Measurements from ENCODE around the gene ABTB2.
"Not testable (repeated sequence)": the region's sequence is repeated elsewhere in the genome, so short reads cannot be mapped to it uniquely, and the experiment has no call there.

The ABTB2 gene

DNA sequence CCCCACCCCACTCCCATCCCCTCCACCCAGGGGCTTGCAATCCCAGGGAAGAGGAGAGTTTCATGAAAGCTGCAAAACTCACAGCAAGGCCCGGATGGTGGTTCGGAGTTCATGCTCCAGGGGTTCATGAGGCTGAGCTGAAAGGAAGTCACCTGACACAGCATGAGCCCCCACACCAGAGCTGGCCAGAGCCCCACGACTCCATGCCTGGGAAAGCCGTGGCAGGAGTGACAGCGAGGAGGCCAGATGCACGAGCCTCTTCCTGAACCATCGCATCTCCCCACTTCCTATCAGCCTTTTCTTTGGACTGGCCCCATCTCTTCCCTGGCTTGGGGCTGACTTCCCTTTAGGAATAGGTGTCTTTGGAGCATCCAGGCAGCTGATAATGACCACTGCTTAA is 105.8 kb downstream of the ABTB2 start:
- H3K36me3 Mint-ChIP-seq (ENCODE audit: low read depth), result no peaks in the 10 kb centered on the region
- no peak for DNase-seq
- no peak overlapping the region for H3K27ac Mint-ChIP-seq
- no peak for ATAC-seq
- H3K4me1 Mint-ChIP-seq, result peaks cover 49% of the 10 kb centered on the region
- no peaks in the 10 kb centered on the region for H3K9me3 Mint-ChIP-seq
- H3K4me3 Mint-ChIP-seq, result no peak overlapping the region
- H3K27me3 Mint-ChIP-seq, result peaks cover 1% of the 10 kb centered on the region

DNA sequence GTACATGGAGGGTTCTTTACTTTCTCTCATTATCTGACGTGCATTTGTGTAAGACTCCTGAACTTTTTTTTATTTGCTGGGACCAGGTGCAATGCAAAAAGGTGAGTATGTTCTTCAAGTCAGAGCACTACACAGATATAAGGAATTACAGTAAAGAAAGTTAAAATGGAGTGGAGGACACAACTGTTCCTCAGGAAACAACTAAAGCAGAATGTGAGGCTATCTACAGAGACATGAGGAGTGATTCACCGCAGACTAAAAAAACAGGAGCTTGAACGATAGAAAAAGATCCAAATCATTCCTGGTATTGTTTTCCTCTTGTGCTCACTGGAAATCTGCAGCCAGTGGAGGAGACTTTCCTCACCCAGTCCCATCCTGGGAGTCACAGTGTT is 106.2 kb downstream of the ABTB2 start:
- Mint-ChIP-seq H3K27ac (no peak overlapping the region), H3K4me3 (peak overlapping the region; percentile 4), H3K9me3 (no peaks in the 10 kb centered on the region), H3K4me1 (peaks cover 53% of the 10 kb centered on the region), H3K36me3 (ENCODE audit: low read depth) (no peaks in the 10 kb centered on the region), H3K27me3 (peaks cover 1% of the 10 kb centered on the region)
- ATAC-seq (no peak), DNase-seq (no peak)

- Mint-ChIP-seq H3K36me3 (ENCODE audit: low read depth) (no peaks in the 10 kb centered on the region), H3K4me3 (peak overlapping the region; percentile 4), H3K27ac (no peak overlapping the region), H3K4me1 (peaks cover 59% of the 10 kb centered on the region), H3K27me3 (peaks cover 1% of the 10 kb centered on the region), H3K9me3 (no peaks in the 10 kb centered on the region)
- DNase-seq, result peak; percentile 73
- ATAC-seq, result peak; percentile 99
These were observed 106.8 kb downstream of the ABTB2 start for GRCh38 chr11:34250732-34251588.

DNA sequence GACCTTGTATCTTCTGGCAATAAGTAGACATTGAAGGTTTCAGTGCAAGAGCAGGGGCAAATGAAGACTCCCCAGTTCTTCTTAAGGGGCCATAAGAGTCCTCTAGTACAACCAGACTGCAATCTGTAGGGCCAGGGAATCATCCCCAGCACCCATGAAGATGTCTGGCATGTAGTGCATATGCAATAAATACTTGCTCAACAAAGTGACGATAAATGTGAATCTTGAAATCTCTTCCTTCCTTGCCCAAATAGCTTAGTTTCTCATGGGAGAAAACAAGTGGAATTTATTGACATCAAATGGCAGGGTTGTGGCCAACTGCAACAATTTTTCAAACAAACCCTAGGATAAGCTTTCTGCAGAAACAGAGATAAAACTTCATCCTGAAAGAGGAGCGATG is 107.6 kb downstream of the ABTB2 start:
- Mint-ChIP-seq H3K4me1 (peaks cover 66% of the 10 kb centered on the region), H3K27me3 (peaks cover 1% of the 10 kb centered on the region), H3K9me3 (no peaks in the 10 kb centered on the region), H3K36me3 (ENCODE audit: low read depth) (no peaks in the 10 kb centered on the region), H3K27ac (no peak overlapping the region), H3K4me3 (no peak overlapping the region)
- ATAC-seq (no peak), DNase-seq (no peak)

DNA sequence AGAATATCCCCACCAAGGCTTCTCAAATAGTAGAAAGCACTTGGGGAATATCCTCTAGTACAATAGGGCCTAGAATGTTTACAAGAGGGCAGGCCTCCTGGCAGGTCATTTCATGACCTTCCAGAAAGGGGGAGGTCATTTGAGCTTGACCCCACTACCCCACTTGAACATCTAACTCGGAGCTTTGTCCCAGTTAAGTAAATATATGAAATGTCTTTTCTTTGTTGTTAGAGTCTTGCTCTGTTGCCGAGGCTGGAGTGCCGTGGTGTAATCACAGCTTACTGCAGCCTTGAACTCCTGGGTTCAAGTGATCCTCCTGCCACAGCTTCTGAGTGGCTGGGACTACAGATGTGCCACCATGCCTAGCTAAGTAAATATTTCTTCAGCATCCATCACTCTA is 108.4 kb downstream of the ABTB2 start:
- Mint-ChIP-seq H3K27me3 (peaks cover 1% of the 10 kb centered on the region), H3K27ac (no peak overlapping the region), H3K4me3 (no peak overlapping the region), H3K9me3 (no peaks in the 10 kb centered on the region), H3K4me1 (peaks cover 74% of the 10 kb centered on the region), H3K36me3 (ENCODE audit: low read depth) (no peaks in the 10 kb centered on the region)
- DNase-seq, result no peak
- no peak for ATAC-seq

DNA sequence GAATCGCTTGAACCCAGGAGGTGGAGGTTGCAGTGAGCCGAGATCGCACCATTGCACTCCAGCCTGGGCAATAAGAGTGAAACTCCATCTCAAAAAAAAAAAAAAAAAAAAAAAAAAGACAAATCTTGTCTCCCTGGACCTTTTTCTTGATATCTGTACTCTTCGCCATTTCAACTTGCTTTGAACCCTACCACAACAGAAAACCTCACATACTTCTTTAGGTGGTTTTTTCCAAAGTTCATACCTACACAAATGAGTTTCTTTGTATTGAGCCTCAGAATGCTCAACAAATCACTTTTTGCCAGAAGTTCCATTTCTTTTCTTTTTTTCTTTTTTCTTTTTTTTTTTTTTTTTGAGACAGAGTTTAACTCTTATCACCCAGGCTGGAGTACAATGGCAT is 111.3 kb downstream of the ABTB2 start:
- H3K4me3 Mint-ChIP-seq; H3K27me3 Mint-ChIP-seq; H3K27ac Mint-ChIP-seq; H3K36me3 Mint-ChIP-seq (ENCODE audit: low read depth); H3K9me3 Mint-ChIP-seq; DNase-seq; ATAC-seq: not testable (repeated sequence)
- H3K4me1 Mint-ChIP-seq, result peaks cover 98% of the 10 kb centered on the region

DNA sequence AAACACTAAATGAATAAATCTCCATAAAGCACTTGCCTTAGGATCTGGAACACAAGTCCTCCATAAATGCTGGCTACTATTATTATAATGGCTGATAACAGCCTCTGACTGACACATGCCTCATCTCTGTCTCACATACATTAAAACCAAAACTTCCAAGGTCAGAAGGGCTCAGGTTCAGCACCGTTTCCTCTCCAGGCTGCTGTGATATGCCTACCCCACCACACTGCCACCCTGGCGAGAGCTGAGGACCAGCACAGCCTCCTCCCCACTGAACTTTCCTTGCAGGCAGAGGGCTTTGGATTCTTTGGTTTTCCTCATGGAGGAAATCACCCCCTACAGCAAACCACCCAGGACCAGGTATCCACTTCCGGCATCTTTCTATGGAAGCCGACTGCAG is 112.8 kb downstream of the ABTB2 start:
- ATAC-seq (peak; percentile 37), DNase-seq (no peak)
- H3K36me3 Mint-ChIP-seq (ENCODE audit: low read depth), result no peaks in the 10 kb centered on the region
- peaks cover 4% of the 10 kb centered on the region for H3K27me3 Mint-ChIP-seq
- H3K9me3 Mint-ChIP-seq, result no peaks in the 10 kb centered on the region
- H3K4me1 Mint-ChIP-seq, result peaks cover 98% of the 10 kb centered on the region
- peak overlapping the region; percentile 82 for H3K27ac Mint-ChIP-seq
- peak overlapping the region; percentile 59 for H3K4me3 Mint-ChIP-seq

GRCh38 chr11:34243600-34244464 is 114.0 kb downstream of the ABTB2 start:
- peaks cover 98% of the 10 kb centered on the region for H3K4me1 Mint-ChIP-seq
- no peaks in the 10 kb centered on the region for H3K9me3 Mint-ChIP-seq
- DNase-seq, result peak; percentile 54
- peaks cover 4% of the 10 kb centered on the region for H3K27me3 Mint-ChIP-seq
- H3K27ac Mint-ChIP-seq, result peak overlapping the region; percentile 82
- peak overlapping the region; percentile 59 for H3K4me3 Mint-ChIP-seq
- H3K36me3 Mint-ChIP-seq (ENCODE audit: low read depth), result no peaks in the 10 kb centered on the region
- peak; percentile 62 for ATAC-seq

- H3K4me3 Mint-ChIP-seq, result no peak overlapping the region
- ATAC-seq, result peak; percentile 30
- peaks cover 90% of the 10 kb centered on the region for H3K4me1 Mint-ChIP-seq
- no peak for DNase-seq
- peak overlapping the region; percentile 78 for H3K27ac Mint-ChIP-seq
- H3K27me3 Mint-ChIP-seq, result peaks cover 4% of the 10 kb centered on the region
- no peaks in the 10 kb centered on the region for H3K9me3 Mint-ChIP-seq
- no peaks in the 10 kb centered on the region for H3K36me3 Mint-ChIP-seq (ENCODE audit: low read depth)
These were observed 115.7 kb downstream of the ABTB2 start for GRCh38 chr11:34242037-34242625.

DNA sequence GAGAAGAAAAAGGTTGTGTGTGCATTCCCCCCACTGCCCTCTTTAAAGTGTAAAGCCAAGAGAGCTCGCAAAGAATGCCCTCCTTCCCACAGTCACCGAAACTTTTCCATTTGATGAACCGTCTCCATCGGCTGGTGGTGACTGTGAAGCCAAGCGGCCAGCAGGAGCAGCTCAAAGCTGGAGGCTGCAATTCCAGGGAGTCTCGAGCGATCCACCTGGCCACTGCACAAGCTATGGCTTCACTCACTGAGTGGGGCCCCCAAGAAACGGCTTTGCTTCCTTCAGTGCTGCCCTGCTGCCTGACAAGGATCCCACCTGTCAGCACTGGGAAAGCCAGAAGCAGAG is 117.7 kb downstream of the ABTB2 start:
- no peaks in the 10 kb centered on the region for H3K9me3 Mint-ChIP-seq
- peaks cover 4% of the 10 kb centered on the region for H3K27me3 Mint-ChIP-seq
- peaks cover 85% of the 10 kb centered on the region for H3K4me1 Mint-ChIP-seq
- H3K4me3 Mint-ChIP-seq, result peak overlapping the region; percentile 22
- DNase-seq (no peak), ATAC-seq (no peak)
- peak overlapping the region; percentile 70 for H3K27ac Mint-ChIP-seq
- H3K36me3 Mint-ChIP-seq (ENCODE audit: low read depth), result no peaks in the 10 kb centered on the region

- H3K4me1 Mint-ChIP-seq, result peaks cover 84% of the 10 kb centered on the region
These were observed 118.2 kb downstream of the ABTB2 start for GRCh38 chr11:34239465-34240149.

DNA sequence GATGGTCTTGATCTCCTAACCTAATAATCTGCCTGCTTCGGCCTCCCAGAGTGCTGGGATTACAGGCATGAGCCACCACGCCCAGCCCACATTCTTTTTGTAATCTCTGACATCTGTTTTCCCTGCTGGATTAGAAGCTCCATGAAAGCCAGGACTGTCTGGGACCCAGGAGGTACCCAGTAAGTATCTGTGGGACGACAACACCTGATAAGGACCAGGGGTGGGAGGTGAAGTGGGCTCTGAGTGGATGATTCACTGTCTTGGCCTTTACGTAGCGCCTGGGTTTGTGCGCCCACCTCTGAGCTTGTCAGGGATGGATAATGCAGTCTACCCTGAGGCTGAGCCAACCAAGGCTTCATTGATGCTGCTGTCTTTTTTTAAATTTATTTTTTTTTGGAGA is 118.8 kb downstream of the ABTB2 start:
- Mint-ChIP-seq H3K4me3 (no peak overlapping the region), H3K4me1 (peaks cover 84% of the 10 kb centered on the region), H3K36me3 (ENCODE audit: low read depth) (no peaks in the 10 kb centered on the region), H3K9me3 (no peaks in the 10 kb centered on the region), H3K27me3 (peaks cover 4% of the 10 kb centered on the region), H3K27ac (peak overlapping the region; percentile 29)
- no peak for DNase-seq
- peak; percentile 39 for ATAC-seq

More at GRCh38 chr11:34239465-34240149, 118.2 kb downstream of the ABTB2 start:
- Mint-ChIP-seq H3K27me3 (peaks cover 4% of the 10 kb centered on the region), H3K9me3 (no peaks in the 10 kb centered on the region), H3K4me3 (peak overlapping the region; percentile 22), H3K36me3 (ENCODE audit: low read depth) (no peaks in the 10 kb centered on the region), H3K27ac (peak overlapping the region; percentile 70)
- ATAC-seq (peak; percentile 17), DNase-seq (no peak)

DNA sequence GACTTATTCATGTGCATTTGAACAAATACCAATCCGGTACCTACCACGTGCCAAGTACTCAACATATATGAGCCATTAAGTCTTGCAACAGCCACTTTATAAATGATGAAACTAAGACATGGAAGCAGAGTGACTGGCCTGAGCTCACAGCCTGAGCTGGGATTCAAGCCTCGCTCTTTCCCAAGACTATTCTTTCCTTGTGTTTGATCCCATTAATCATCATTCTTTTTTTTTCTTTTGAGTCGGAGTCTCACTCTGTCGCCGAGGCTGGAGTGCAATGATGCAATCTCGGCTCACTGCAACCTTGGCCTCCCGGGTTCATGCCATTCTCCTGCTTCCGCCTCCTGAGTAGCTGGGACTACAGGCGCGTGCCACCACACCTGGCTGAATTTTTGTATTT is 119.3 kb downstream of the ABTB2 start:
- Mint-ChIP-seq H3K27me3 (peaks cover 4% of the 10 kb centered on the region), H3K27ac (peak overlapping the region; percentile 29), H3K9me3 (no peaks in the 10 kb centered on the region), H3K4me3 (no peak overlapping the region), H3K4me1 (peaks cover 84% of the 10 kb centered on the region), H3K36me3 (ENCODE audit: low read depth) (no peaks in the 10 kb centered on the region)
- DNase-seq (no peak), ATAC-seq (no peak)

DNA sequence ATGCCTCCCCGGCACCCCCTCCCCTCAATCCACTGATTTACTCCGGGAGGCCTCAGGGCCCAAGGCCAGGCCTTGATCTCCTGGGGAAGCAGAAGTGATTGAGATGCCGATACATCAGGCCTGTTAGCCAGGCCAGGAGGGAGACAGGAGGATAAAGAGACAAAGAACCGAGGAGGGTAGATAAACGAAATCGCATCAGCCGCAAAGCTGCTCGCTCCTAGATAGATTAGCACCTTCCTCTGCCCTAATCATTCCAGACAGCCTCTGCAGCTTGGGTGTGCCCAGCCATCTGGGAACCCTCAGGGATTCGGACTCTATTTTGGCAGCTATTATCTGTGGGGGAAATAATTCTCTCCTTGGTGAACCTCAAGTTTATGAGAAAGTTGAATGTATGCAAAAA is 121.2 kb downstream of the ABTB2 start:
- Mint-ChIP-seq H3K4me1 (peaks cover 82% of the 10 kb centered on the region), H3K27ac (no peak overlapping the region), H3K4me3 (no peak overlapping the region), H3K9me3 (no peaks in the 10 kb centered on the region), H3K27me3 (peaks cover 2% of the 10 kb centered on the region), H3K36me3 (ENCODE audit: low read depth) (no peaks in the 10 kb centered on the region)
- ATAC-seq (no peak), DNase-seq (no peak)
